Stomach (tissue), 9 donors: ENCODE data around the gene C10orf90. TPM values are rescaled to one million over a fixed set of nuclear protein-coding genes. Genes with fewer than 3 reads are reported as not detected.

Experiments
- DNase-seq, 2 donors: peaks; one replicate each; pipeline versions ENCODE4 v3.0.0 to v3.0.0-alpha.2; 2013 to 2019
- H3K27ac ChIP-seq, 5 donors: fragments of 200-600 bp in 4 of 5; sonication (generic) in 4 of 5; one replicate each; pipeline ENCODE4 v1.5.1; 2013 to 2019; ENCODE audit warnings: mild to moderate bottlenecking in 1 of 5, moderate library complexity in 1 of 5
- H3K27me3 ChIP-seq, 3 donors: fragments of 200-600 bp; sonication (generic); one replicate each; pipeline ENCODE4 v1.5.1; 2017 to 2019; ENCODE audit warnings: mixed run types in 1 of 3
- H3K36me3 ChIP-seq, 4 donors: fragments of 200-600 bp; sonication (generic); 1 replicate in 3 of 4; 2 replicates in 1 of 4; pipeline ENCODE4 v1.5.1; 2016 to 2019
- H3K4me1 ChIP-seq, 4 donors: fragments of 200-600 bp; sonication (generic); one replicate each; pipeline ENCODE4 v1.5.1; 2016 to 2019
- H3K4me3 ChIP-seq, 4 donors: fragments of 200-600 bp; sonication (generic) in 3 of 4; one replicate each; pipeline ENCODE4 v1.5.1; 2016 to 2019; ENCODE audit warnings: mild to moderate bottlenecking in 1 of 4
- H3K9me3 ChIP-seq, 4 donors: fragments of 200-600 bp; sonication (generic); one replicate each; pipeline ENCODE4 v1.5.1; 2016 to 2019
- CTCF ChIP-seq, 7 experiments: fragments of 450-650 bp in 4 of 7; fragments of 200-600 bp in 3 of 7; sonication (generic) in 3 of 7; IDR thresholded peaks; one replicate each; pipeline ENCODE4 v1.5.1; 2016 to 2019; ENCODE audit warnings: antibody characterized with exemption in 7 of 7, control low read depth in 2 of 7, mild to moderate bottlenecking in 1 of 7
- EP300 ChIP-seq: sonication (generic); formaldehyde crosslinking; IDR thresholded peaks from one replicate; pipeline ENCODE4 v1.6.1; 2017; ENCODE audit warnings: antibody characterized with exemption
- POLR2A ChIP-seq, 4 donors: fragments of 450-650 bp; IDR thresholded peaks; one replicate each; pipeline ENCODE4 v1.6.1; 2016; ENCODE audit warnings: antibody characterized with exemption in 4 of 4, control low read depth in 2 of 4, mild to moderate bottlenecking in 1 of 4, moderate library complexity in 1 of 4
- POLR2AphosphoS5 ChIP-seq, 3 donors: sonication (generic); formaldehyde crosslinking; IDR thresholded peaks; one replicate each; pipeline ENCODE4 v1.6.1; 2016; ENCODE audit warnings: antibody characterized with exemption in 3 of 3
- WGBS, 5 donors: extraction: QIAGEN DNeasy Blood & Tissue Kit in 3 of 5; methylation state at CpG; one replicate each; pipeline versions ENCODE4 v1.1.5 to v1.1.7; 2013 to 2018; 5-methylcytosine and 5-hydroxymethylcytosine counted together
- intact Hi-C: fragments of 100-400 bp; cut with DNase I; formaldehyde crosslinking; loops from one replicate; pipeline ENCODE4 v1.15.1; 2023; ENCODE audit warnings: low total_unique reads
- polyA plus RNA-seq, 3 donors: library from polyadenylated mRNA; stranded (reverse); fragments of 200-250 nt; gene quantifications; one replicate each; pipeline ENCODE4 v1.2.3, GENCODE V29; 2013
- total RNA-seq, 5 donors: library from RNA; depleted of rRNA; stranded (reverse); fragments of >200 nt; gene quantifications; one replicate each; pipeline versions ENCODE4 v1.1.0 to v1.2.3, GENCODE V29; 2014 to 2016
- donor health status: healthy with polysubstance abuse.
- donor health status: Bipolar disorder and iron deficiency.
- donor health status: healthy.

C10orf90 gene
- total and polyA plus RNA-seq, 8 donors = not detected

- WGBS, 5 donors = 42 to 61% (median 51%) methylated on average over 6 to 10 of the region's 10 CpGs
- intact Hi-C loops = no loop called here
- Histone ChIP-seq H3K36me3 (no peaks in the 10 kb centered on the region), H3K27me3 (no peaks in the 10 kb centered on the region), H3K4me3 (no peak overlapping the region), H3K9me3 (peaks cover 0 to 11% (median 10%) of the 10 kb centered on the region in 4 donors), H3K4me1 (no peaks in the 10 kb centered on the region), H3K27ac (no peak overlapping the region)
- TF ChIP-seq POLR2A (IDR thresholded peaks at IDR 0.05) (no peak), EP300 (no peak), POLR2AphosphoS5 (IDR thresholded peaks at IDR 0.05) (no peak), CTCF (IDR thresholded peaks at IDR 0.05) (no peak)
- no peak for DNase-seq
Observed at GRCh38 chr10:126687121-126687606, 16.7 kb upstream of the C10orf90 start.

- H3K9me3 ChIP-seq = peaks cover 0 to 8% (median 7%) of the 10 kb centered on the region in 4 donors
- no peaks in the 10 kb centered on the region for H3K36me3 ChIP-seq
- no peak overlapping the region for H3K27ac ChIP-seq
- WGBS, 5 donors = 69 to 81% (median 73%) methylated on average over 6 to 7 of the region's 7 CpGs
- no peak for DNase-seq
- H3K4me1 ChIP-seq = no peaks in the 10 kb centered on the region
- H3K4me3 ChIP-seq = no peak overlapping the region
- no peak for TF ChIP-seq POLR2AphosphoS5 (IDR thresholded peaks at IDR 0.05)
- intact Hi-C loops = no loop called here
- no peaks in the 10 kb centered on the region for H3K27me3 ChIP-seq
Observed at GRCh38 chr10:126686719-126687118, 16.2 kb upstream of the C10orf90 start.

GRCh38 chr10:126686268-126686667 is 15.8 kb upstream of the C10orf90 start:
- peaks cover 0 to 3% (median 2%) of the 10 kb centered on the region in 4 donors for H3K9me3 ChIP-seq
- no peaks in the 10 kb centered on the region for H3K36me3 ChIP-seq
- H3K4me3 ChIP-seq = no peak overlapping the region
- no peak overlapping the region for H3K27ac ChIP-seq
- no peaks in the 10 kb centered on the region for H3K27me3 ChIP-seq
- DNase-seq = no peak
- no peaks in the 10 kb centered on the region for H3K4me1 ChIP-seq
- intact Hi-C loops = no loop called here
- 25 to 85% (median 56%) methylated on average over 2 to 3 of the region's 3 CpGs for WGBS, 5 donors
- TF ChIP-seq POLR2A (IDR thresholded peaks at IDR 0.05) = no peak
- TF ChIP-seq CTCF (IDR thresholded peaks at IDR 0.05) = no peak
- no peak for TF ChIP-seq POLR2AphosphoS5 (IDR thresholded peaks at IDR 0.05)
- TF ChIP-seq EP300 = no peak

- TF ChIP-seq EP300 = no peak
- no peak for TF ChIP-seq POLR2AphosphoS5 (IDR thresholded peaks at IDR 0.05)
- TF ChIP-seq POLR2A (IDR thresholded peaks at IDR 0.05) = no peak
- WGBS, 5 donors = 93 to 97% (median 95%) methylated on average over 4 of the region's 4 CpGs; no CpG with 5 or more reads in 1 of the 5 donors
- Histone ChIP-seq H3K9me3 (no peaks in the 10 kb centered on the region), H3K4me3 (no peak overlapping the region), H3K27me3 (no peaks in the 10 kb centered on the region), H3K27ac (no peak overlapping the region), H3K4me1 (no peaks in the 10 kb centered on the region), H3K36me3 (no peaks in the 10 kb centered on the region)
- no peak for DNase-seq
- intact Hi-C loops = no loop called here
Observed at GRCh38 chr10:126685756-126686155, 15.3 kb upstream of the C10orf90 start.

GRCh38 chr10:126684171-126684745 is 13.8 kb upstream of the C10orf90 start:
- no peak for DNase-seq
- Histone ChIP-seq H3K9me3 (no peaks in the 10 kb centered on the region), H3K27me3 (no peaks in the 10 kb centered on the region), H3K4me3 (no peak overlapping the region), H3K36me3 (no peaks in the 10 kb centered on the region), H3K27ac (no peak overlapping the region), H3K4me1 (no peaks in the 10 kb centered on the region)
- 63 to 89% (median 69%) methylated on average over 3 of the region's 3 CpGs for WGBS, 5 donors
- intact Hi-C loops = no loop called here
- TF ChIP-seq CTCF (IDR thresholded peaks at IDR 0.05) = no peak
- TF ChIP-seq POLR2AphosphoS5 (IDR thresholded peaks at IDR 0.05) = no peak
- no peak for TF ChIP-seq EP300
- TF ChIP-seq POLR2A (IDR thresholded peaks at IDR 0.05) = no peak
